GM06990 (cell line): ENCODE results near the gene ZFHX2.

Source experiments
- DNase-seq: peaks from one replicate; pipeline ENCODE4 v3.0.0-alpha.2; 2011; ENCODE audit not compliant: insufficient read length; ENCODE audit errors: extremely low read depth
- H3K27me3 ChIP-seq: replicated peaks from 2 replicates; pipeline ENCODE4 v1.6.0; 2011; ENCODE audit warnings: low read length; ENCODE audit not compliant: control insufficient read depth, insufficient read depth
- H3K36me3 ChIP-seq: 2 replicates; pipeline ENCODE4 v1.5.1; 2011; ENCODE audit warnings: low read length; ENCODE audit not compliant: control insufficient read depth, insufficient read depth
- H3K4me3 ChIP-seq: replicated peaks from 2 replicates; pipeline ENCODE4 v1.5.1; 2011; ENCODE audit warnings: low read depth, mild to moderate bottlenecking, control low read depth, low read length
- CTCF ChIP-seq: IDR thresholded peaks from 2 replicates; pipeline ENCODE4 v1.5.1; 2011; ENCODE audit warnings: low read length, control low read depth, mild to moderate bottlenecking, inconsistent platforms; ENCODE audit not compliant: insufficient read depth, poor library complexity, severe bottlenecking

Gene ZFHX2

GRCh38 chr14:23570806-23571483, 19.4 kb upstream of the ZFHX2 start:
- Histone ChIP-seq H3K27me3 (no peaks in the 10 kb centered on the region), H3K4me3 (no peak overlapping the region), H3K36me3 (no peaks in the 10 kb centered on the region)
- no peak for DNase-seq
- TF ChIP-seq CTCF: no peak

GRCh38 chr14:23569443-23570151, 18.0 kb upstream of the ZFHX2 start:
- H3K27me3 ChIP-seq: no peaks in the 10 kb centered on the region
- peaks cover 4% of the 10 kb centered on the region for H3K36me3 ChIP-seq
- no peak overlapping the region for H3K4me3 ChIP-seq
- no peak for DNase-seq
- TF ChIP-seq CTCF: no peak

- H3K36me3 ChIP-seq: peaks cover 11% of the 10 kb centered on the region
- no peaks in the 10 kb centered on the region for H3K27me3 ChIP-seq
- H3K4me3 ChIP-seq: no peak overlapping the region
- peak; percentile 66 for TF ChIP-seq CTCF
- DNase-seq: no peak
Measured at GRCh38 chr14:23568600-23569331, 17.2 kb upstream of the ZFHX2 start.

DNA sequence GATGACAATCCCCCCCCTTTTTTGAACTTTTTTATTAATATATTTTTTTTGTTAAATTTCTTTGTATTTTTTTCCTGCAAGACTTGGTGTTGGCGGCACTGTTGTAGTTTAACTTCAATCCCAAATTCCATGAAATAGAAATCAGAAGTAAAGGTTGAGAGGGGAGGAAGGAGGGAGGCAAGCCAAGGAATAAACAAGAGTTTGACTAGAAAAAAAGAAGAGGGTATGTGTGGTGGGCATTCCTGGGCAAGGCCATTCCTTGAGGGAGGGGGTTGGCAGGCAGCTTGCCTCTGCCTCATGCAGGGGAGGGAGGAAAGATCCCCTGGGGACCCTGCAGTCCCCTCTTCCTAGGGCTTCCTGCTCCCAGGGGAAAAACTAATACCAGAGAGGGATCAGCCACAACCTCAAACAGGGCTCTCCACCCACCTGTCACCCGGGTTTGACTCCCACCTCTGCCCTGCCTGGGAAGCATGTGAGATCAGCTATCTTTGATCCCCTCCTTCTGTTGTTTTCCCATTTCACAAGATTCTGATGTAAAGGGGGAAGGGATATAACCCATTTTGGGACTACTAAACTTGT, 16.5 kb upstream of the ZFHX2 start:
- no peaks in the 10 kb centered on the region for H3K27me3 ChIP-seq
- H3K4me3 ChIP-seq: peak overlapping the region; percentile 81
- no peak for DNase-seq
- H3K36me3 ChIP-seq: peaks cover 14% of the 10 kb centered on the region
- no peak for TF ChIP-seq CTCF

GRCh38 chr14:23567186-23568020, 15.8 kb upstream of the ZFHX2 start, which contains the start of gene AP1G2:
Gene AP1G2, minus strand, starts transcription at chr14:23567791. Its CDS starts 477 bp downstream, at chr14:23567314.
- Histone ChIP-seq H3K27me3 (no peaks in the 10 kb centered on the region), H3K36me3 (peaks cover 16% of the 10 kb centered on the region), H3K4me3 (peak within 1 kb of the TSS; percentile 81)
- no peak for TF ChIP-seq CTCF
- peak; percentile 94 for DNase-seq
